Naive B cell (primary cell): Measurements from ENCODE around the gene SOHLH2. TPM values are rescaled to one million over a fixed set of nuclear protein-coding genes. Genes with fewer than 3 reads are reported as not detected.

Experiments
- ATAC-seq, 2 donors: fragments of 150-1000 bp; cut with Tn5 transposase; 2 replicates each; pipeline ENCODE4 v1.10.0; 2021; ENCODE audit warnings: low read depth in 2 of 2, mild to moderate bottlenecking in 2 of 2, moderate library complexity in 2 of 2
- DNase-seq: peaks from one replicate; pipeline ENCODE4 v3.0.0; 2022
- H3K27ac Mint-ChIP-seq, 6 donors: one replicate each; pipeline ENCODE4 v1.8.0; 2020 to 2022; ENCODE audit warnings: mild to moderate bottlenecking in 6 of 6, mixed read lengths in 6 of 6, moderate library complexity in 5 of 6, inconsistent platforms in 2 of 6
- H3K27me3 Mint-ChIP-seq, 3 donors: one replicate each; pipeline ENCODE4 v1.8.0; 2021 to 2022; ENCODE audit warnings: mixed read lengths in 3 of 3, mild to moderate bottlenecking in 1 of 3
- H3K36me3 Mint-ChIP-seq, 2 donors: one replicate each; pipeline ENCODE4 v1.8.0; 2020 to 2022; ENCODE audit warnings: mixed read lengths in 2 of 2, inconsistent platforms in 1 of 2, mild to moderate bottlenecking in 1 of 2
- H3K4me1 Mint-ChIP-seq, 3 donors: one replicate each; pipeline ENCODE4 v1.8.0; 2020 to 2022; ENCODE audit warnings: mixed read lengths in 3 of 3, inconsistent platforms in 1 of 3, mild to moderate bottlenecking in 1 of 3, moderate library complexity in 1 of 3
- H3K4me3 Mint-ChIP-seq, 8 donors: one replicate each; pipeline ENCODE4 v1.8.0; 2020 to 2022; ENCODE audit warnings: mild to moderate bottlenecking in 8 of 8, mixed read lengths in 8 of 8, moderate library complexity in 8 of 8, inconsistent platforms in 2 of 8
- H3K9me3 Mint-ChIP-seq, 7 donors: one replicate each; pipeline ENCODE4 v1.8.0; 2020 to 2022; ENCODE audit warnings: mixed read lengths in 7 of 7, mild to moderate bottlenecking in 5 of 7, inconsistent platforms in 2 of 7, moderate library complexity in 1 of 7
- polyA plus RNA-seq, 6 donors: library from polyadenylated mRNA; unstranded; fragments of 300-500 nt; fragmentation: Illumina TruSeq; gene quantifications; one replicate each; pipeline ENCODE4 v1.2.3, GENCODE V29; 2021; ENCODE audit warnings: low read depth in 6 of 6

The SOHLH2 gene
- polyA plus RNA-seq, 6 donors from 2014 or later, result not detected

GRCh38 chr13:36135876-36136275, 78.5 kb downstream of the SOHLH2 start:
- Mint-ChIP-seq H3K36me3 (no peaks in the 10 kb centered on the region), H3K4me3 (no peak overlapping the region), H3K27ac (no peak overlapping the region), H3K4me1 (no peaks in the 10 kb centered on the region), H3K9me3 (peaks cover 0 to 8% (median 5%) of the 10 kb centered on the region in 7 donors), H3K27me3 (peaks cover 9 to 49% (median 40%) of the 10 kb centered on the region in 3 donors)
- no peak for DNase-seq
- no peak for ATAC-seq

GRCh38 chr13:36134632-36135031, 79.7 kb downstream of the SOHLH2 start:
- Mint-ChIP-seq H3K27me3 (peaks cover 17 to 58% (median 52%) of the 10 kb centered on the region in 3 donors), H3K4me1 (peaks cover 0 to 3% (median 0%) of the 10 kb centered on the region in 3 donors), H3K4me3 (no peak overlapping the region), H3K36me3 (no peaks in the 10 kb centered on the region), H3K27ac (no peak overlapping the region), H3K9me3 (peaks cover 0 to 5% (median 1%) of the 10 kb centered on the region in 7 donors)
- ATAC-seq (no peak), DNase-seq (no peak)

- DNase-seq, result no peak
- no peak overlapping the region for H3K4me3 Mint-ChIP-seq
- H3K27ac Mint-ChIP-seq, result no peak overlapping the region
- no peak for ATAC-seq
- H3K9me3 Mint-ChIP-seq, result peaks cover 0 to 4% (median 1%) of the 10 kb centered on the region in 7 donors
- H3K27me3 Mint-ChIP-seq, result peaks cover 20 to 58% (median 57%) of the 10 kb centered on the region in 3 donors
- H3K4me1 Mint-ChIP-seq, result peaks cover 0 to 3% (median 0%) of the 10 kb centered on the region in 3 donors
- H3K36me3 Mint-ChIP-seq, result no peaks in the 10 kb centered on the region
Observed at GRCh38 chr13:36133950-36134626, 80.3 kb downstream of the SOHLH2 start.

- H3K27me3 Mint-ChIP-seq, result peaks cover 26 to 72% (median 68%) of the 10 kb centered on the region in 3 donors
- no peaks in the 10 kb centered on the region for H3K36me3 Mint-ChIP-seq
- DNase-seq (no peak), ATAC-seq (no peak)
- peaks cover 0 to 2% (median 0%) of the 10 kb centered on the region in 7 donors for H3K9me3 Mint-ChIP-seq
- H3K4me1 Mint-ChIP-seq, result peaks cover 0 to 3% (median 0%) of the 10 kb centered on the region in 3 donors
- H3K27ac Mint-ChIP-seq, result no peak overlapping the region
- no peak overlapping the region for H3K4me3 Mint-ChIP-seq
Observed at GRCh38 chr13:36132376-36132775, 82.0 kb downstream of the SOHLH2 start.

- no peak for DNase-seq
- Mint-ChIP-seq H3K4me3 (no peak overlapping the region), H3K4me1 (peaks cover 0 to 3% (median 0%) of the 10 kb centered on the region in 3 donors), H3K9me3 (peaks cover 0 to 2% (median 0%) of the 10 kb centered on the region in 7 donors), H3K36me3 (no peaks in the 10 kb centered on the region), H3K27me3 (peaks cover 26 to 73% (median 68%) of the 10 kb centered on the region in 3 donors), H3K27ac (no peak overlapping the region)
- ATAC-seq, result no peak
Observed at GRCh38 chr13:36131931-36132297, 82.4 kb downstream of the SOHLH2 start.

- Mint-ChIP-seq H3K9me3 (peaks cover 0 to 5% (median 0%) of the 10 kb centered on the region in 7 donors), H3K4me1 (peaks cover 0 to 3% (median 0%) of the 10 kb centered on the region in 3 donors), H3K36me3 (no peaks in the 10 kb centered on the region), H3K27me3 (peaks cover 26 to 73% (median 68%) of the 10 kb centered on the region in 3 donors), H3K27ac (no peak within 1 kb of the TSS), H3K4me3 (no peak within 1 kb of the TSS)
- ATAC-seq, result no peak
- no peak for DNase-seq
Observed at GRCh38 chr13:36131222-36131930, 83.0 kb downstream of the SOHLH2 start, which contains the start of gene DCLK1. Gene DCLK1 (minus strand): TSS chr13:36131382.

GRCh38 chr13:36130552-36131221, 83.7 kb downstream of the SOHLH2 start:
- Mint-ChIP-seq H3K27ac (no peak overlapping the region), H3K4me3 (no peak overlapping the region), H3K27me3 (peaks cover 26 to 70% (median 62%) of the 10 kb centered on the region in 3 donors), H3K36me3 (no peaks in the 10 kb centered on the region), H3K4me1 (peaks cover 0 to 3% (median 0%) of the 10 kb centered on the region in 3 donors), H3K9me3 (peaks cover 0 to 5% (median 0%) of the 10 kb centered on the region in 7 donors)
- no peak for DNase-seq
- ATAC-seq, result no peak

GRCh38 chr13:36130193-36130551, 84.2 kb downstream of the SOHLH2 start:
- Mint-ChIP-seq H3K36me3 (no peaks in the 10 kb centered on the region), H3K4me3 (no peak overlapping the region), H3K27me3 (peaks cover 26 to 65% (median 59%) of the 10 kb centered on the region in 3 donors), H3K9me3 (peaks cover 0 to 7% (median 0%) of the 10 kb centered on the region in 7 donors), H3K27ac (no peak overlapping the region), H3K4me1 (peaks cover 0 to 3% (median 0%) of the 10 kb centered on the region in 3 donors)
- ATAC-seq, result no peak
- no peak for DNase-seq

GRCh38 chr13:36129539-36129938, 84.8 kb downstream of the SOHLH2 start:
- Mint-ChIP-seq H3K36me3 (no peaks in the 10 kb centered on the region), H3K27ac (no peak overlapping the region), H3K27me3 (peaks cover 21 to 64% (median 53%) of the 10 kb centered on the region in 3 donors), H3K9me3 (peaks cover 0 to 7% (median 0%) of the 10 kb centered on the region in 7 donors), H3K4me3 (no peak overlapping the region), H3K4me1 (peaks cover 0 to 3% (median 0%) of the 10 kb centered on the region in 3 donors)
- ATAC-seq (no peak), DNase-seq (no peak)

GRCh38 chr13:36126491-36126890, 87.9 kb downstream of the SOHLH2 start:
- Mint-ChIP-seq H3K36me3 (no peaks in the 10 kb centered on the region), H3K4me3 (no peak overlapping the region), H3K9me3 (peaks cover 0 to 7% (median 0%) of the 10 kb centered on the region in 7 donors), H3K27ac (no peak overlapping the region), H3K4me1 (peaks cover 0 to 3% (median 0%) of the 10 kb centered on the region in 3 donors), H3K27me3 (peaks cover 21 to 34% (median 24%) of the 10 kb centered on the region in 3 donors)
- ATAC-seq, result no peak
- DNase-seq, result no peak

- Mint-ChIP-seq H3K4me1 (peaks cover 0 to 3% (median 0%) of the 10 kb centered on the region in 3 donors), H3K36me3 (no peaks in the 10 kb centered on the region), H3K9me3 (peaks cover 0 to 7% (median 0%) of the 10 kb centered on the region in 7 donors), H3K27ac (no peak overlapping the region), H3K27me3 (peaks cover 19 to 32% (median 21%) of the 10 kb centered on the region in 3 donors), H3K4me3 (no peak overlapping the region)
- ATAC-seq, result no peak
- no peak for DNase-seq
Observed at GRCh38 chr13:36125841-36126240, 88.5 kb downstream of the SOHLH2 start.

GRCh38 chr13:36124236-36124822, 90.0 kb downstream of the SOHLH2 start:
- Mint-ChIP-seq H3K36me3 (no peaks in the 10 kb centered on the region), H3K9me3 (peaks cover 0 to 6% (median 0%) of the 10 kb centered on the region in 7 donors), H3K27me3 (peaks cover 9 to 18% (median 10%) of the 10 kb centered on the region in 3 donors), H3K4me3 (no peak overlapping the region), H3K4me1 (no peaks in the 10 kb centered on the region), H3K27ac (no peak overlapping the region)
- DNase-seq, result no peak
- no peak for ATAC-seq
